Renal cortical epithelial cell (primary cell): ENCODE data around the gene GFPT2. TPM values are rescaled to one million over a fixed set of nuclear protein-coding genes. Genes with fewer than 3 reads are reported as not detected.

Experiments used
- DNase-seq: peaks from one replicate; pipeline ENCODE4 v3.0.0-alpha.2; 2011; ENCODE audit warnings: low read depth
- total RNA-seq: library from RNA; depleted of rRNA; stranded (reverse); fragments of >200 nt; gene quantifications from 2 replicates; pipeline ENCODE4 v1.2.3, GENCODE V29; 2014

Gene GFPT2
- total RNA-seq, result 2.6 and 10.2 TPM in 2 replicates

- DNase-seq, result no peak
Observed at GRCh38 chr5:180353048-180353979, at the start of gene GFPT2. Gene GFPT2 (minus strand): TSS chr5:180353336. CDS start chr5:180353217, 119 bp downstream.

DNA sequence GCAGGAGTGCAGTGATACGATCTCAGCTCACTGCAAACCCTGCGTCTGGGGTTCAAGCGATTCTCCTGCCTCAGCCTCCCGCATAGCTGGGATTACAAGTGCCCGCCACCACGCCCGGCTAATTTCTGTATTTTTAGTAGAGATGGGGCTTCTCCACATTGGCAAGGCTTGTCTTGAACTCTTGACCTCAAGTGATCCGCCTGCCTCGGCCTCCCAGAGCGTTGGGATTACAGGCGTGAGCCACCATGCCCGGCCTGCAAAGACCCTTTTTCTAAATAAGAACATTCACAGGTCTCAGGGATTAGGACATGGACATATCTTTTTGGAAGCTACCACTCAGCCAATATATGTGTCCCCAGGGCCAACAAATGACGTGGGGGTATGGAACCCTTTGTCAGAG lies 49.6 kb upstream of the GFPT2 start:
- no peak for DNase-seq

DNA sequence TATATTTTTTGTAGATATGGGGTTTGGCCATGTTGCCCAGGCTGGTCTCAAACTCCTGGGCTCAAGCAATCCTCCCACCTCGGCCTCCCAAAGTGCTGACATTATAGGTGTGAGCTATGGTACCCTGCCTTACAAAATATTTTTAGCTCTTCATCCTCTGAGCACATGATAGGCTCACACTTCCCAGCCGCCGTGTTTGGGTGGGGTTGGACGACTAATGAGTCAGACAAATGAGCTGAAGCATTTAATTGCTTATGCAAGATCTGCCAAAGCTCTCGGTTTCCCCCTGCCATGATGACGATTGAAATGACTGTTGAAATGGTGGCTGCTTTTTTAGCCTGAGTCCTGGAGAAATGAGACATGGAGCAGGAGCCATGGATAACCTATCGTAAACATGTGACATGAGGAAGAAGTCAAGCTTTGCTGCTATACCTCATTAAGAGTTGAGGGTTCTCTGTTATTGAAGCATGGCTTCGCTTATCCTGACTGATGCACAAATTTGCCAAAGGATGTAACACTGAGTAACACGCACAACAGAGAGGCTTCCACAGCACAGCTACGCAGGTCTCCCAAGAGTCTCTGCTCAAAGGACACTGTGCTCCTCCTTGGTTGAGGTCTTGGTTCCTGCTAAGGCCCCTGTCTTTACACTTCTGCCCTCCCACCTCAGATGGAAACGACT lies 48.2 kb upstream of the GFPT2 start:
- DNase-seq, result no peak

- DNase-seq, result no peak
Observed at GRCh38 chr5:180400416-180400815, 47.3 kb upstream of the GFPT2 start.

DNA sequence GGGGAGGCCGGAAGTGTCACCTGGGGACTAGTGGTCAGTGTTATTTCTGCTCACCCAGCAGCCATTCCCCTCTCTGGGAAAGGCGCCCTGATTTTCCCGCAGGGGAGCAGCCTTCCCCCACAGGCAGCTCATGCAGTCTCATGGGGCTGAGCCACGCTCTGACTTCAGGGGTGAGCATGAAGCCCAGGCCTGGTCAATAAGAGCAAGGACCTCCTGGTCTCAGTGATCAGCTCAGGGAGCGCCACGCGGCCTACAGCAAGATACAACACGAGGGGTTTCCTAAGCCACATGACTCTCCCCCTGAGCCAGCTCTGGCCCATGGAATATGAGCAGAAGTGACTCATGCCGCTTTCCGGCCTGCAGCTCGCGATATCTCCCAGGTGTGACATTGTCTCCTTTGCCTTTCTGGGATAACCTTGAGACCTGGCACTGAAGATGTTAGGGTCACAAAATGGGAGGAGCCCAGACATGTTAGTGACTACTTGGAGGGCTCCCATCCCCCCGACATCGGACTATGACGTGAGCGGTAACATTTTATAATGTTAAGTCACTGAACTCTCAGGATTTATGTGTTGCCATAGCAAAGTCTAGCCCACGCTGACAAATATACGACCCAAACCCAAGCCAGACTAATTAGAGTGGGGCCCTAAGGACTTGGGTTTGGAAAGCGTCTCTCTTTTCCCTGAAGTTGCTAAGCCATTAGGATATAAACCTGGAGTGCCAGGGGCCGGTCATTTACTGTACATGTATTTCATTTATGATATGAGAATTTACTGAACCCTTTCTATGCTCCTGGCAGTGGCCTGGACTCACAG lies 46.5 kb upstream of the GFPT2 start:
- no peak for DNase-seq

DNA sequence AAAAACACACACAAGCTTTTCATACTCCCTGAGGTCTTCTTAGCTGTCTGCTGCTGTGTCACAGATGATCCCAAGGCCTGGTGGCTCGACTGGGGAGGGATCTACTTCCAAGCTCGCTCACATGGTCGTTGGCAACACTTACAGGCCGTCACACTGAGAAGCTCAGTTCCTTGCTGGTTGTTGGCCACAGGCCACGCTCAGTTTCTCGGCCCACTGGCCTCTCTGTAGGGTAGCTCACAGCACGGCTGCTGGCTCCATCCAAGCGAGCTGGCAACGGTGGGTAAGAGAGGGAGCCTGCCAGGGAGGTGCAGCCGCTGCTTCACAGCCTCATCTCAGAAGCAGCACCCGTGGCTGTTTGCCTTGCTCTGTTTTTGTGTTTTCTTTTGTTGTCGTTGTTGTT lies 43.8 kb upstream of the GFPT2 start:
- no peak for DNase-seq

DNA sequence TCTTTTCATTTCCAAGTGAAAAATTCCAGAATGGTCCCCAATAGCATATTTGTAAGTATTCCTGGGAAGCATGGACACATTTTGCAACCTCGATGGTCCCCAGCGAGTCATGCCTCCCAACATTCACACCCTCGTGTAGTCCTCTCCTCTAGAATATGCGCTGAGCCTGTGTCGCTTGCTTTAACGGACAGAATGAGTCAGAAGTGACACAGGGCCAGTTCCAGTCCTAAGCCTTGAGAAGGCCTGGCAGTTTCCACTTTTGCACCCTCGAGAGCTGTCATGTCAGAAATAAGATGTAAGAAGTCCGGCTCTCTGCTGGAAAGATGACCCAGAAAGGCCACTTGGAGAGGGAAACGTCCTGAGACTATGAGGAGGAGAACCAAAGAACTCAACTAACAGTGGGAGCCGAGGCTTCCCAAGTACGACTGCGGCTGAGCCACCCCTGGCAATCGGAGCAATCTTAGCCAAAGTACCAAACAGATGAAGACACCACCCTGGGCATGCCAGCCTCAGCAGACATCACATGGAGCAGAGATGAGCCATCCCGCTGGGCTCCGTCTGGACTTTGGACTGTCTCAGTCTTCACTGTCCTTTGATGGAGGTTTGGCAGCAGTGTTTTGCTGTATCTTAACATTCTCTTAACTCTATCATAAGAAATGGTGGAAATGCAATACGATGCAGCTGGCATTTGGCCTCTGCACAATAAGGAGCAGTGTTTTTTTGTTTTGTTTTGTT lies 42.6 kb upstream of the GFPT2 start:
- DNase-seq, result no peak

- no peak for DNase-seq
Observed at GRCh38 chr5:180394031-180394636, 41.0 kb upstream of the GFPT2 start.

DNA sequence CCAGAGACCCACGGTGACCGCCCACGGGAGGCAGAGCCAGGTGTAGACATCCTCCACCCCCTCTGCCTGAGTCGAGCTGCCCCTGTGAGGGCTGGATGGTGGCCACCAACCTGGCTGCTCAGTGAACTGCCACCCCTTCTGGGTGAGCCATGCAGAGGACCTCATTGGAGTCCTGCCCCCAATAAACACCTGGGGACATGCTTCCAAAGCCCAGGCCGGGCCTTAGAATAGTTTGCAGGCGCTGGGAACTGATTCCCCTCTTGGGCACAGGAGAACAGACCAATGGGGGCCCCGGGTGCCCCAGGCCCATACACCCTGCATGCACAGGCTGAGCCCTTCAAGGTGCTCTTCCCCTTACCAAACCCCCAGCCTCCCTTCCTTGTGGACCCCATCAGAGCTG lies 38.1 kb upstream of the GFPT2 start:
- no peak for DNase-seq

- no peak for DNase-seq
Observed at GRCh38 chr5:180390441-180391190, 37.5 kb upstream of the GFPT2 start.

DNA sequence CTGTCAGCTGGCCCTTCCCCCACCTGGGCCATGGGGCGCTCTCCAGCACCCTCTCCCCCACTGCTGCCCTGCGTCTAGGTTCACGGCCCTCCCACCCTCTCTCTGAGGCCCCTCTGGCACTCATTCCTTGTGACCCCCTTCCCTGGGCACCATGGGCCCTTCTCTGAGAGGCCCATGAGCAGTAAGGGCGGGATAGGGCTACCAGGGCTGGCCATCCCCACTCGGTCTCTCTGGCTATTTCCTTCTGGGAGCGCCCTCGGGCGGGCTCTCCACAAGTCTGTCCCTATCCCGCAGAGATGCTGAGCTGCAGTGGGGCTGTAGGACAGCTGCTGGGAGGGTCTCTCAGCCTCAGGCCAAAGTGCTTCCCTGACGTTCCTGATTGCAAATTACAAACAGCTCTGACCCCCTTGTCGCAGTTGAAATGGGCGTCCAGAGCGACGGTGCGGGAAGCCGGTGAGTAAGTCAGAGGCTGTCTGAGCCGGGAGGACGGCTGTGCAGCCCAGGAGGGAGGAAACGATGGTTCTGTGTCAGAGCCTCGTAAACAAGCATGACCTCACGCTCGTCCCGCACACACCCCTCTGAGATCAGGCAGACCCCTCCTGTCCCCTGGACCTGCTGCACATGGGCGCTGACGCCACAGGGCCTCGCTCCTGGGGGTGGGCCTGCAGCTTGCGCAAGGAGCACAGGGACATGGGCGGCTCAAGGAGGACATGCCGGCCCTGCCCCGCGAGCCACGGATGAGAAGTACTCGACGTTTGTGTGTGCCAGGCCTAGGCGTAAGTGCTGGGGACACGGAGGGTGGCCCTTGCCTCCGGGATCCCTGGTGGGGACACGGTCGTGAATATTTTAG lies 36.3 kb upstream of the GFPT2 start:
- DNase-seq, result no peak

- DNase-seq, result no peak
Observed at GRCh38 chr5:180387798-180388197, 34.7 kb upstream of the GFPT2 start.

GRCh38 chr5:180382926-180383325 lies 29.8 kb upstream of the GFPT2 start:
- DNase-seq, result no peak

- DNase-seq, result no peak
Observed at GRCh38 chr5:180381851-180382480, 28.8 kb upstream of the GFPT2 start.

- DNase-seq, result no peak
Observed at GRCh38 chr5:180381428-180381827, 28.3 kb upstream of the GFPT2 start.

DNA sequence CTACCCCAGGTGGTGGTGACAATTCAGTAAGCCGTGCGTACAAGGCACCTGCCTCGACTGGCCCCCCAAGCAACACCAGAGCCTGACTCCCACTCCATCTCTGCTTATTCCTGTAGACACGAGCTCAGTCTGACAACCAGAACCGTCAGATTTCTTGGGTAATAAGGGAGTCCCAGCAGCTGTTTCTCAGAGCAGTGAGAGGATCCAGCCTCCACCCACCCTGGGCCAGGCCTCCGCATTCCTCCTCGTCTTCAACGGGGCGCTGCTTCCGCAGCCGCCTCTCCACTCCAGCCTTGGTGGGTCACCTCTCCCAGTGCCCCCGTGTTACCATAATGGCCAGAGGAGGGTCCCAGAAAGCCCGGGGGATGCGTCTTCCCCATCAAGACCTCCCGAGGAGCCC lies 27.7 kb upstream of the GFPT2 start:
- no peak for DNase-seq

DNA sequence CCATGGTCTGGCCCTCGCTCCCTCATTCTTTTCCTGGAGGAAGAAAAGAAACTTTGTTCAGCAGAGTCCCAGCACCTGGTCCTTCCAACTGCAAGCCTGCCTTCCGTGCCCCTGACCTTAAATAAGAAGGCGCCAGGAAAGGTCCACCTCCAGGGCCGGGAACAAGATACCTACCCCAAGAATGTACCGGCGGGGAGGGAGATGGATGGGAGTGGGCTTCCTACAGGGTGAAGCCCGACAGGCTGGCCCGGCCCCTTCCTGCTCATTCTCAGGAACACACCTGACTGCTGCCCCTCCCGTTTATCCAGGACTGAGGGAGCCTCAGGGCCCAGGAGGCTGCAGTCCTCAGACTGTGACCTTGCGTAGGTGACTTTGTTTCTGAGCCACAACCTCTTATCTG lies 27.3 kb upstream of the GFPT2 start:
- no peak for DNase-seq

- DNase-seq, result no peak
Observed at GRCh38 chr5:180379355-180380070, 26.4 kb upstream of the GFPT2 start.
